ENCODE data around the gene CAVIN3.
"Not testable (repeated sequence)": the region's sequence is repeated elsewhere in the genome, so short reads cannot be mapped to it uniquely, and the experiment has no call there.

The CAVIN3 gene

GRCh38 chr11:6283453-6284023 lies 36.8 kb downstream of the CAVIN3 start:
- H3K4me3 ChIP-seq (replicated peaks in 1 of 2; ENCODE audit: low read depth in 2 of 2, low read length in 2 of 2): no peak overlapping the region
- DNase-seq (ENCODE audit: low read depth in 2 of 2): no peak
- no peak for TF ChIP-seq CTCF (IDR thresholded peaks at IDR 0.05; ENCODE audit: low read depth, low read length)

GRCh38 chr11:6280809-6281208 lies 39.5 kb downstream of the CAVIN3 start:
- not testable (repeated sequence) for H3K4me3 ChIP-seq (replicated peaks in 1 of 2; ENCODE audit: low read depth in 2 of 2, low read length in 2 of 2); DNase-seq (ENCODE audit: low read depth in 2 of 2)

- H3K4me3 ChIP-seq (replicated peaks in 1 of 2; ENCODE audit: low read depth in 2 of 2, low read length in 2 of 2): no peak overlapping the region
- DNase-seq (ENCODE audit: low read depth in 2 of 2): peak in 1 of 2 donors; percentile 14
- TF ChIP-seq CTCF (IDR thresholded peaks at IDR 0.05; ENCODE audit: low read depth, low read length): no peak
These were observed 47.1 kb downstream of the CAVIN3 start for GRCh38 chr11:6273188-6273587.

- no peak for TF ChIP-seq CTCF (IDR thresholded peaks at IDR 0.05; ENCODE audit: low read depth, low read length)
- DNase-seq (ENCODE audit: low read depth in 2 of 2): no peak
These were observed 48.7 kb downstream of the CAVIN3 start for GRCh38 chr11:6271598-6271997.

GRCh38 chr11:6270584-6271246 lies 49.6 kb downstream of the CAVIN3 start:
- DNase-seq (ENCODE audit: low read depth in 2 of 2): no peak
- TF ChIP-seq CTCF (IDR thresholded peaks at IDR 0.05; ENCODE audit: low read depth, low read length): no peak
- no peak overlapping the region for H3K4me3 ChIP-seq (replicated peaks in 1 of 2; ENCODE audit: low read depth in 2 of 2, low read length in 2 of 2)

More at GRCh38 chr11:6271598-6271997, 48.7 kb downstream of the CAVIN3 start:
- no peak overlapping the region for H3K4me3 ChIP-seq (replicated peaks in 1 of 2; ENCODE audit: low read depth in 2 of 2, low read length in 2 of 2)

- no peak overlapping the region for H3K4me3 ChIP-seq (replicated peaks in 1 of 2; ENCODE audit: low read depth in 2 of 2, low read length in 2 of 2)
- DNase-seq (ENCODE audit: low read depth in 2 of 2): no peak
- no peak for TF ChIP-seq CTCF (IDR thresholded peaks at IDR 0.05; ENCODE audit: low read depth, low read length)
These were observed 50.3 kb downstream of the CAVIN3 start for GRCh38 chr11:6269994-6270393.
